ENCODE data around the gene TRAK2. TPM values are rescaled to one million over a fixed set of nuclear protein-coding genes. Genes with fewer than 3 reads are reported as not detected.
"Not testable (repeated sequence)": the region's sequence is repeated elsewhere in the genome, so short reads cannot be mapped to it uniquely, and the experiment has no call there.

Gene TRAK2
- total RNA-seq, 1 donor from 2014 or later = 42.7 TPM

DNA sequence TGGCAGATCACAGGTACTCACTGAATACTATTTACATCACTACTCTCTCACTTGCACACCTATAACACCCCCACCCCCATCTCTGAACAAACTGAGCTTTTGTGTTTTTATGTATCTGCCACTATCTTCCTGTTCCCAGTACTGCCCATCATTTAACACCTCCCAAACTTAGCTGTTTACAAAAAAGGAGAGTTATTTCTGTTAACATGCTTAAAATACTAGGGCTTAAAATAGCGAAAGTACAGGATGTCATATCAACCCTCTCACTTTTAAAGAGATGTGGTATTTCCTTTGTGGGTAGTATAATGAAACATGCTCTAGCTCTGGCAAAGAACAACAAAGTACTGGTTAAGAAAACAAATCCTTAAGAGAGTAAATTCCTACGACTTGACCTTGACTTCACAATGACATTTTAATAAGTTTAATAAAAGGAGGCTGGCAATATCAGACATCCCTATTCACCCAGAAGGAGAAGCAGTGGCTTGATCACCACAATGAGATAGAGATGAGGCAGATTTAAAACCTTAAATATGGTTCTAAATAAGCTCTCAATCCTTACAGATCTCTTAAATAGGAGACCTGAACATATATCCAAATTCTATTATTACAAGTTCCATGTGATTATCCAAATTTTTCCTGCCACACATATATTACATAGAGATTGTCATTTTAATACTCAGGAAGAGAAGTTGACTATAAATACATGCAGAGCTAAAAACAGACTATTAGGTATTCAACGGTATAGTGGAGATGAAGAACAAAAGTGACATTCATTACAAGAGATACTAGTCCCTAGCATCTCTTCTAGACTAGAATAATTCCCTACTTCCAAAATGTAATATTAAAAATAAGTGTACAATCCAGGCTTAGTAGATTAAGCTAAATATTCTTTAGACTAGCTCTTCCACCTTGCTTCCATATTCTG, 36.9 kb downstream of the TRAK2 start:
- DNase-seq (ENCODE audit: low spot score) = no peak

DNA sequence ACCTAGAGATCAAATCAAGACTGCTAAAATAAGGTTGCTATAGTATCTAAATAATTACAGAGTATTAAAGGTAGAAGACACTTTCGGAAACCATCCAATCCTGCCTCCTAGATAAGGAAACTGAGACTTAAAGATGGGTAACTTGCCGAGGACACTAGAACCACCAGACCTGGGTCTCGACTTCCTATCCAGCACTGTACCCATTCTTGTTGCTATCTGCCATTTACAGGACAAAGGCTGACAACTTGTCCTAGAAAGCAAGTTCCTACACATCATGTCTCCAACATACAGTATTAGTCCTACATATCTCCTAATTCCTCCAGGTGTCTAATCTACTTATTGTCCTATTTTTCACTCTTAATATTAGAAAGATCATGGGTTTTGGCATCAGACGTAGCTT, 37.7 kb downstream of the TRAK2 start:
- DNase-seq (ENCODE audit: low spot score) = no peak

DNA sequence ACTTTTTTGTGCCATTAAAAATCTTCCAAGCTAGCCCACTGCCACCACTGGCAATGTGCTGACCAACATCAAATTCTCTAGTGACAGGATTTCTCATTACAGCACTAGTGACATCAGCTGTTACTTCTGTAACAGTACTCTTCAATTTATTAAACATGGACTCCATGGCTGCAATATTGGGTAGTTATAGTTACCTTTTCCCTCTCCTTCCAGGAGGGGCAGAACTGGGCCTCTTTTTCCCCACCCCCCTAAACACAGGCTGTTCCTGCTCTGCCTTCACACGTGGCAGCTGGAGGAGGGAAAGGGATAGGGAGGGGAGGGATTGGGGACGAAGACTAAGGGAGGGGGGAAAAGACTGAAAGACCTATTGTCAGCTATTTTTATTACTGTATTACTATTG, 38.1 kb downstream of the TRAK2 start:
- no peak for DNase-seq (ENCODE audit: low spot score)

DNA sequence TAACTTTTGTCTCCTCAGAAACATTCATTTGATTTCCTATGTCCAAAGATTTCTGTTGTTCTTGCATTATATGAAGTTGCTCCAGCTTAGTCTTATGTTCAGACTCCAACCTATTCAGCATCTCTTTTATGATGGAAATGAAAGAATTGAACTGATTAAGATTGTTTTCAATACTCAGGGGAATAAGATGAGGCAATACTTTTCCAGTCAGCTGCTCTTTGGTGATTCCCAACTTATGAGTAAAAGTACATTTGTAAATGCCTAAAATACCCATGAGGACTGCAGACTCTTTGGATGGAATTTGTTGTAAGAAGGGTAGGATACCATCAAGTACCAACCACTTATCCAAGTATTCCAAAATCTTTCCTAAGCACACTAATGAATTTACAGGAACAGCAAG, 39.8 kb downstream of the TRAK2 start:
- no peak for DNase-seq (ENCODE audit: low spot score)

DNA sequence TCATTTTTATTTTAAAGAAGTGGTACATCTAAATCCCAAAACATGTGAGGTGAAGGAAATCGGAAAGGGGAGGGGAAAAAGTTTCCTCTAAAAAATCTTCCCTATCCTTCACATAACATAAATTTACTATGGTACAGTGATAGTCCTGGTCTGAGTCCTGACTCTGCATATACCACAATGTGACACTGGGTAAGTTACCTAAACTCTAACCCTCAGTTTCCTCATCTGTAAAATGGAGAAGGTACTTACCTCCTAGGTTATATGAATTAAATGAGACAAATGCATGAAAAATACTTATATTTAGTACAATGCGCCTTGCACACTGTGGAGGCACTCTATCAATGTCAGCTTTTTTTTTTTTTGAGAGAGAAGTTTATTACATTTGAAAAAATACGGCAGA, 42.3 kb downstream of the TRAK2 start:
- DNase-seq (ENCODE audit: low spot score) = no peak

DNA sequence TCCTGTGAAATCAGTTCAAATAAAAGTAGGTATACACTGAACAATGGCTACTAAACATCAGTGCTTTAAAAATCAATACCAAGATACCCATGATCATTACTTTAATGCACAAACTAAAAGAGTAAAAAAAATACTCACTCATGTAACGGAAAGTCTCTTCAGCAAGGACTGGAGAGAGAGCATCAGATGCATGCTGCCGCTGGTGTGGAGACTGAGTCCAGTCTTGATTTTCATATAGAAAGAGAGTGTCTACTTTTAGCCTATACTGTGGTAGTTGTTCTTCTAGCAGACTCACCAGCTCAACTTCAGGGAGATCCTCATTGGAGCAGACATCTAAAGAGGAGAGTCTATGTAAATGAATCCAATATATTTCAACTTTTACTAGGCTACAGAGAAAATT, 44.0 kb downstream of the TRAK2 start:
- no peak for DNase-seq (ENCODE audit: low spot score)

DNA sequence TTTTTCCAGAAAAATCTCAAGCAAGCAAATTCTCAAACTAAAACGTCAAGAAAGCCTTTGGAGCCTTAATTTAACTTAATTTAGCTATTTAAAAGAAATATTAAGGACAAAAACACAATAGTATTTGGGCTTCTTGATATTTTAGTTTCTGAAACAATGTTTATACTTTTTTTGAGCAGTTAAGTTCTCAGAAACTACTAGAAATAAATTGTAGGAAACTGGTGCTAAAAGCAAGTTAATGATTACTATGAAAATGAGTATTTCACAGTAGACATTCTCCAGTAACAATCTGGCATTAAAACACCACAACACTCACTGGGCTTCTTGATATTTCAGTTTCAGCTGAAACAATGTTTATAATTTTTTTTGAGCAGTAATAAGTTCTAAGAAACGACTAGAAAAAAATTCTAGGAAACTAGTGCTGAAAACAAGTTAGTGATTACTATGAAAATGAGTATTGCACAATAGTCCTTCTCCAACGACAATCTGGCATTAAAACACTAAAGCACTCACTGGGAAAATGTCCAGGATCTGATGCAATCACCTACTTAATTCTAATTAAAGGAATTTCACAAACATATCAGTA, 45.1 kb downstream of the TRAK2 start:
- peak; percentile 47 for DNase-seq (ENCODE audit: low spot score)

DNA sequence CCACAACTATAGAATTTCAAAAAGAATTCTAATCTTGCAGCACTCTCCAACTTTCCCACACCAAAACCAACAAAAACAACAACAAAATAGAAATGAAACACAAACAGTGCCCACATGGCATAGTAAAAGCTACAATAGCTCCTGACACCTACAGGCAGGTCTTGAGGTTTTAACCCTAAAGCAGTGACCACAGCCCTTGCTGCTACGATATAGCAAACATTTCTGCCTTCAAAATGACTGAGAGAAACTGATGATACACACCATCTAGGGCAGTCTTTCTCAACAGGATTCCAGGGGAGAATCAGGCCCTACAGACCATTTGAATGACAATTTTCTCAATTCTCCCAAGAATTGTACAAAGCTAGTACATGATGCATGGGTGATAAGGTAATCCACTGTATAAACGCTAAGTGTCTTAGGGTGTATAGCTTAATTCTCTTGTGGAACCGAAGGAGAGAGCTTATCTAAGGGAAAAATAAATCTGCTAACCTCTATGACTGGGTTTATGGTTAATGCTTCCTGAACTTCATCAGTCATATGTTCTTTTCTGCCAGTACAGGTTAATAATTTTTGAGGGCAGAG, 46.5 kb downstream of the TRAK2 start:
- no peak for DNase-seq (ENCODE audit: low spot score)

DNA sequence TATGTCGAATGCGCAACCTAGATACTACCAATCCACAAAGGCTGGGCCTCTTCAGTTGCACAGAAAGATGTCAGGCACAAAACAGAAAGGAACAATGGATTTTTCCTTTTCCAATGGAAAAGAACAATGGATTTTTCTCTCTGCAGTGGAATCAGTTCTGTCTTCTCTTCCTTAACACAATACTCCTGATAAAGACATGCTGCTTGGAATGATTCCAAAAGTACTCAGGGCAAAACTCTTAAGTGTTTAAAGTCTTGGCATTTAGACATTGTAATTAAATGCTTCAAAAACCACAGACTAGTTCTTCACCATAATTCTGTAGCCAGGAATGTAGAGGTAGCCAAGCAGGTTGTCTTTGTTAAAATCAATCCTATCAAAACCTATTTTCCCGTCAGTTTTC, 47.4 kb downstream of the TRAK2 start:
- DNase-seq (ENCODE audit: low spot score) = no peak

DNA sequence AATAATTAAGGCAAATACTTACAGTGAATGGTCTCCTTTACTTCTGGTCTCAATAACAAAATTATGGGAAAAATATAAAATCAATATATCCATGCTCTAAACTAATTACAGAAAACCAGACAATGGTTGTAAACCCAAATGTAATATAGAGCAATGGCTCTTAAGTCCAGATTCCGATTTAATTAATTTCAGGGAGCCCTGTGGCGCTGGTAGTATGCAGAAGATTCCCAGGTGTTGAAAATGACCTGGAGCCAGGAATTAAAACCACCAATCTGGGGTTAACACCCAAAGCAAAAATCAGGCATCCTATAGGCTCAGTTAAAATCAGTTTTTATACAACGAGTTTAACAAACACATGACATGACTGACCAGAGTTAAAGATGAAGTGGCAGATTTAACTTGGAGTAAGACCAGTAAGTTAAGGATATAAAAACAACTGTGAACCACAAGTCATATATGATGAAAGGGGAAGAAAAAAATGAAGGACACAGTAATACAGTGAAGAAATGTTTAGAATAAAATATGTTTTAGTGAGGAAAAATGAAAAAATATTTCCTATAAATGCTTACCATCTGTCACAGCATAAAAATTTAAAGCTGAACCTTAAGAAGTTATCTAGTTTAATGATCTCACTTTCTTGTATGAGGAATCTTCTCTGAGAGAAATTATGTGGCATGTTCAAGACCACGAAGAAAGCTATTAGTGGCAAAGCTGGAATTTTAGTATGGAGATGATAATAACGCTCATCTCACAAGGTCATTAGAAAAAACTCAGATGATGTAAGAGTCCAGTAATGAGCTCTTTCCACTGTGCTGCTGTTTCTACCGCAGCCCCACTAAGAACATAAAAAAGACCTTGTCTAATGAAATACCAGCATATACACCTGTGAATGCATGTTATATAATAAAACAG, 48.4 kb downstream of the TRAK2 start:
- no peak for DNase-seq (ENCODE audit: low spot score)

DNA sequence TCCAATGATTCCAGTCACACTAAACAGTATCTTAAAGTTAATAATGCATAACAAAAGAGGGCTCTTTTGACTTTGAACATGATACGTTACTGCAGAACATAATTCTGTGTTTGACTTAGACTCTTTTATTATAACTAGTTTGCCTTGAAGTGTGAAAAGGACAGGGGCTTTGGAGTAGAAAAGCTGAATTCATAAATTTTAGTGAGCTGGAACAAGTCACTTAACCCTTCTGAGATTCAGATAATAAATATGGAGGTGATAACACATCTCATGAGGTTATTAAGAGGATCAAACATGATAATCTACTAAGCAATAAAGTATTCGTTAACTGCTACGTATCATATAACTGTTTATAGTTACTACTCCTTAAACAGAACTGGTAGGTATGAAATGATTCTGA, 49.4 kb downstream of the TRAK2 start:
- DNase-seq (ENCODE audit: low spot score) = no peak

DNA sequence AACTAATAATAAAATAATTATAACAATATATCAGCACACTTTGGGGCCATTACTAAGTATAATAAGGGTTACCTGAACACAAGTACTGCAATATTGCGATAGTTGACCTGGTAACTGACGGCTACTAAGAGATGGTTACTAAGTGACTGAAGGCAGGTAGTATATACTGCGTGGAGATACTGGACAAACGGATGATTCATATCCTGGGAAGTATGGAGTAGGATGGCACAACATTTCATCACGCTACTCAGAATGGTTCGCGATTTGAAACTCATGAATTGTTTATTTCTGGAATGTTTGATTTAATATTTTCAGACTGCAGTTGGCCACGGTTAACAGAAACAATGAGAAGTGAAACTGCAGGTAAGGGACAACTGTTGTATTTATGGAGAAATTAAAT, 54.7 kb downstream of the TRAK2 start:
- DNase-seq (ENCODE audit: low spot score) = no peak

DNA sequence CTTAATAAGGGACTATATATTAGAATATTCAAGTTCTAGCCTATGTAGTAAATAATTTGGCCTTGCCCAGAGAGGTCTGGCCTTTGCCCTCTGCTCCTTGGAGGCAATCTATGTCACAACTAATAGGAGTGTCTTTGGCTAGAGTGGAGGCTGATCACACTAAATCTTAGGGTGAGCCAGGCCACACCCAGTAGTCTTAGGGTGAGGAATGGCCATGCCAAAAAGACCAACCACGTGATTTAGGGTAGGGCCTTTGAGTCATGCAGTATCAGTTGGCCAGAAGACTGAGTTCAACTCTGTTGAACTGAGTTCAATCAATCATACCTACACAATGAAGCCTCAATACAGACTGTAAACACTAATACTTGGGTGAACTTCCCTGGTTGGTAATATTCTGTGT, 68.1 kb downstream of the TRAK2 start:
- DNase-seq (ENCODE audit: low spot score) = no peak

DNA sequence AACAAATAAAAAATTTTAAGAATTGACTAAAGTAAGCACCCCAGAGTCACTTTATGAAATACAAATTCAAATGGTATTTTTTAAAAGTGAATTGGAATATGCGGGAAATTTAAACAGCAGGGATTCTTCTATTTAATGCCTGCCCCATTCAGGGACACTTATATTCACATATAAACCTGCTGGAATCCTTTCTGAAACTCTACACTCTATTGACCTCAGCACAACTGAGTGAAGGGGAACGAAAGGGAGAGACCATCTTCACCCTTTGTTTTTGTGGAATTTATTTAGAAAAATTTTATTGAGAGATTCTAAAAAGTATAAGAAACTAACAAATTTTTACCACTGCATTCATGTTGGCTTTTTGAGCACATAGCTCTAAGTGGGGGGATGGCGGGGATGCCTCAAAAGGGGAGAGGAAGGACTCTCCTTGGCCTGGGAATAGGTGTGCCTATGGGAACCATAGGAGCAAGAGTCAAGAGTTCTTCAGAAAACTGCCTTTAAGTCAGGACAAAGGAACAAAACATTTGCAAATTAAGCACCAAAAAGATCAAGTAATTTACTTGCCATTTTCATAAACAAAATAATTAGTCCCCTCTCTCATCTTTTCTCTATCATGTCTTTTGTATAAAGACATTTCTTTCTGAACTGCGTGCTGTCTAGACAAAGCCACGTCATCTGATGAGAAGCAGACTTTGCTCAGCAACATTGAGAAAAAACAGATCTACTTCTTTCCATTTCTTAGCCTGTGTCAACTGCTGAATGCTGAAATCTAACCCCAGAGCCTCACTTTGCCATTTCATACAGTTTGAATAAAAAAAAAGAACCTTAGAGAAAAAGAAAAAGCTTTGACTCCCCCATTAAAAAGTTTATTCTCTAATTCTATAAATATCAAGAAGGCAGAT, 72.5 kb downstream of the TRAK2 start:
- no peak for DNase-seq (ENCODE audit: low spot score)

DNA sequence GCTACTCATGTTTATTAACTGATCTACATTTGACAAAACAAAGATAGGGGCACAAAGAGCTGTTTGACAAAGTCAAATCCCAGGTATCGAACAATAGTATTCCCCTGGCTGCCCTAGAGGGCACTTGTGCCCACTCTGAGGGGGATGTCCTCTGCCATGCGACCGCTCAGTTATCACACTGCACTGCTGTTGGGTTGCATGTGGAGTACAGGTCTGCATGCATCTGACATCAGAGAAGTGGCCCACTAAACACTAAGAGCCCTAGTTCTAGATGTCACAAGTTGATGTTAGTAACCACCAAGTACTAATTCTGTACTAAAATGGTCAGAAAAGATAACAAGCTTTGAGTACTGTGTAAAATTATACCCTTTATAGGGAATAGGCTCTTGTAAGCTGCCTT, 74.0 kb downstream of the TRAK2 start:
- no peak for DNase-seq (ENCODE audit: low spot score)

DNA sequence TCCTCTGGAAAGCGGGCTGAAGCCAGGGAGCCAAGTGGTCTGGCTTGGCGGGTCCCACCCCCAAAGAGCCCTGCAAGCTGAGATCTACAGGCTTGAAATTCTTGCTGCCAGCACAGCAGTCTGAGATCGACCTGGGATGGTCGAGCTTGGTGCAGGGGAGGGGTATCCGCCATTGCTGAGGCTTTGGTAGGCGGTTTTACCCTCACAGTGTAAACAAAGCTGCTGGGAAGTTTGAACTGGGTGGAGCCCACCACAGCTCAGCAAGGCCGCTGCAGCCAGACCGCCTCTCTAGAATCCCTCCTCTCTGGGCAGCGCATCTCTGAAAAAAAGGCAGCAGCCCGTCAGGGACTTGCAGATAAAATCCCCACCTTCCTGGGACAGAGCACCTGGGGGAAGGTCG, 81.5 kb downstream of the TRAK2 start:
- DNase-seq (ENCODE audit: low spot score) = no peak

DNA sequence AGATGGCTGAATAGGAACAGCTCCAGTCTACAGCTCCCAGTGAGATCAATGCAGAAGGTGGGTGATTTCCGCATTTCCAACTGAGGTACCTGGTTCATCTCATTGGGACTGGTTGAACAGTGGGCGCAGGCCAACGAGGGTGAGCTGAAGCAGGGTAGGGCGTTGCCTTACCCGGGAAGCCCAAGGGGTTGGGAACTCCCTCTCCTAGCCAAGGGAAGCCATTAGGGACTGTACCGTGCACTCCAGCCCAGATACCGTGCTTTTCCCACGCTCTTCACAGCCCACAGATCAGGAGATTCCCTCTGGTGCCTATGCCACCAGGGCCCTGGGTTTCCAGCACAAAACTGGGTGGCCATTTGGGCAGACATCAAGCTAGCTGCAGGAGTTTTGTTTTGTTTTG, 81.9 kb downstream of the TRAK2 start:
- DNase-seq (ENCODE audit: low spot score) = not testable (repeated sequence)

DNA sequence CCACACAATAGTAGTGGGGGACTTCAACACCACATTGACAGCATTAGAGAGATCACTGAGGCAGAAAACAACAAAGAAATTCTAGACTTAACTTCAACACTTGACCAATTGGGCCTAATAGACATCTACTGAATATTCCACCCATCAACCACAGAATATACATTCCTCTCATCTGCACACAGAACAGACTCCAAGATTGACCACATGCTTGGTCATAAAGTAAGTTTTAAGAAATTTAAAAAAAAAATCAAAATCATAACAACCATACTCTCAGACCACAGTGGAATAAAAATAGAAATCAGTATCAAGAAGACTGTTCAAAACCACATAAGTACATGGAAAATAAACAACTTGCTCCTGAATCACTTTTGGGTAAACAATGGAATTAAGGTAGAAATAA, 85.1 kb downstream of the TRAK2 start:
- no peak for DNase-seq (ENCODE audit: low spot score)

DNA sequence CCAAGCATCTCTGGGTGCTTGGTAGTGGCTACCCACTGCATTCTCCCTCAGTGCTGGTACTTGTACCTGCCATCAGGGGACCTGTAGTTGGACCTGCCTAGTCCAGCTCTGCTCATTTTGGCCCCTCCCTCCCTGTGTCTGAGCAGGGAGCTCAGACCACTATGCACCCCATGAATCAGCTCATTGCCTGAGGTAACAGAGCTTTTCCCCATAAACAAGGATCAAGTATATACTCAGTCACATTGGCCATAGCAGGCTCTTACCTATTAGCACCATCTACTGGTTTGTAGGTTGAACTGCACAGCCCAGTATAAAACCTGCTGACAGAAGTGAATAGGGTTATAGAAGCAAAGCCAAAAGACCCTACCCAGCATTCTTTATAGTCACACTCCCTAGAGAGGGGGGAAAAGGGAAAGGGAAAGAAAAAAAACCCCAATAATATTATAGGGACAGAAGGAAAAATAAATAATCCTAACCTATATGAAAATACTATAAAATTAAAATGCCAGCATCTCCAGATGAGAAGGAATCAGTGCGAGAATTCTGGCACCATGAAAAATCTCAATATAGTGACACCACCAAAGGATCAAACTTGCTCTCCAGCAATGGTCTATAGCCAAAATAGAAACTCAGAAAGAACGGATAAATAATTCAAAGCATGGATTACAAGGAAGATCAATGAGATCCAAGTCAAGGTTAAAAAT, 87.2 kb downstream of the TRAK2 start:
- DNase-seq (ENCODE audit: low spot score) = no peak

DNA sequence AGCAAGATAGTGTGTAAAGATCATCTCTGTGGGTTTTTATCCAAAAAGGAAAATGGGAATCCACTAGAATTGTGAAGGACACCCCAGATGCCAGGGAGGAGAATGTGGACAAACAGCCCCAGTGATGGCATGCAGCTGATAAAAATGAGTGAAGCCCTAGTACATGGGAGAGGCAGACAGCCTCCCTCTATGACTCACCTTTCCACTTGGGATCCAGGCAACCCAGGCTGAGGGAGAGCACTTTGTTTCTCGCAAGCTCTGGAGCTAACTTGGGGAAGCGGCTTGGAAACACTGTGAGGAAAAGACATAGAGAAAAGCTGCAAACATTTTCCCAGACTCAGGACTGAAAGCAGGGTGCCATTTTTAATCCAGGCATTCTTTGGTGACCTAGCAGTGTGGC, 88.9 kb downstream of the TRAK2 start:
- DNase-seq (ENCODE audit: low spot score) = no peak

All from ureter (tissue), 1 donor.